GM21423 (cell line): ENCODE data around the gene HCRTR1.

Source experiments
- ATAC-seq: cut with Tn5 transposase; IDR thresholded peaks from one replicate; pipeline ENCODE4 v1.9.1; 2021; ENCODE audit warnings: mild to moderate bottlenecking, moderate library complexity; ENCODE audit not compliant: unreplicated experiment

HCRTR1 gene

GRCh38 chr1:31666263-31666963 is 48.9 kb downstream of the HCRTR1 start:
- ATAC-seq = no peak

DNA sequence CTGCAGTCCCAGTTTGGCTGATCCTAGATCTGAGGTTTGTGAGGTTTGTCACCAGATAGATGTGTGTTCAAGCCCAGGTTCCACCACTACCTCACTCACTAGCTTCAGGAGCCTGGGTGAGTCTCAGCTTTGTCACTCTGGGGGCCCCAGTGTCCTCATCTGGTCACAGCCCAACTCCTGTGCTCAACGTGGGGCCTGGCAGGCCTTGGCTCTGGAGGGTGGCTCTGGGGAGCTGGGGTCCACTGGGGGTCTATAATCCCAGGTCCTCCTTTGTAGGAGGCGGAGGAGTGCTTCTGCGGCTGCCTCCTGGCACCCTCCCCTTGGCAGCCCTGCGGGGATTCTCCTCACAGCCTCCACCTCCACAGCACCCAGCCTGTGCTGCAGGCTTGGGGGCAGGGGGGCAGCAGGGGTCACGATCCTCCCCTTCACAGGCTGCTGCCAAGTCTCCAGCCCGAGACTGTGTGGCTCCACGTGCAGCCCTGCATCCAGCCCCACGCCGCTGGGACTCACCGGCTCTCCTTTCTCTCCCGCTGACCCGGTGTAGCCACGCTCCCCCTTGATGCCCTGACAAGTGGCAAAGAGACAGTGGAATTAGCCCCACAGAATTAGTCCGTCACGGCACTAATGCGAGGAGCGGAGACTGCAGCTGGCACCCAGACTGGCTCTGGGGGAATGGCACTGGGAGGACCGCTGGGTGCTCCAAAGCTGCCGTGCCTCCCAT is 49.7 kb downstream of the HCRTR1 start:
- ATAC-seq = no peak

- ATAC-seq = no peak
These were observed 50.9 kb downstream of the HCRTR1 start for GRCh38 chr1:31668303-31668883.

- ATAC-seq = no peak
These were observed 51.9 kb downstream of the HCRTR1 start for GRCh38 chr1:31669433-31669785.

- ATAC-seq = no peak
These were observed 52.5 kb downstream of the HCRTR1 start for GRCh38 chr1:31669786-31670592.

GRCh38 chr1:31670593-31670964 is 53.1 kb downstream of the HCRTR1 start:
- ATAC-seq = no peak

DNA sequence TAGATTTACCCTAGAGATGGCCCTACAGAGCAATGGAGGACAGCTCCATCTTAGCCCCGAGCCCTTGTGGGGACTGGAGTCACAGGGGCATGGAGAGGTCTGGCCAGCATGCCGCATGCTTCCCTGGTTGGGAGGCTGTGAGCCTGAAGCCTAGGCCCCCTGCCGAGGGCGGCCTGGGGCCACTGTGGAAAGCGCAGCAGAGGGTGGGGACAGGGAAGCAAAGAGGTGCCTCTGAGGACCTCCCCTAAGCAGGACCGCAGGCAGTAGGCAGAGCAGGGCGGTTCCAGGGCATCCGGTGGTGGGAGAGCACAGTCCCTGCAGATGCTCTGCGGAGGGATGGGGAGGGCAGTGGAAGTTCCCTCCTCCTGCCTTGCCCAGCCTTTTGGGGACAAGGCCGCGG is 53.7 kb downstream of the HCRTR1 start:
- no peak for ATAC-seq

DNA sequence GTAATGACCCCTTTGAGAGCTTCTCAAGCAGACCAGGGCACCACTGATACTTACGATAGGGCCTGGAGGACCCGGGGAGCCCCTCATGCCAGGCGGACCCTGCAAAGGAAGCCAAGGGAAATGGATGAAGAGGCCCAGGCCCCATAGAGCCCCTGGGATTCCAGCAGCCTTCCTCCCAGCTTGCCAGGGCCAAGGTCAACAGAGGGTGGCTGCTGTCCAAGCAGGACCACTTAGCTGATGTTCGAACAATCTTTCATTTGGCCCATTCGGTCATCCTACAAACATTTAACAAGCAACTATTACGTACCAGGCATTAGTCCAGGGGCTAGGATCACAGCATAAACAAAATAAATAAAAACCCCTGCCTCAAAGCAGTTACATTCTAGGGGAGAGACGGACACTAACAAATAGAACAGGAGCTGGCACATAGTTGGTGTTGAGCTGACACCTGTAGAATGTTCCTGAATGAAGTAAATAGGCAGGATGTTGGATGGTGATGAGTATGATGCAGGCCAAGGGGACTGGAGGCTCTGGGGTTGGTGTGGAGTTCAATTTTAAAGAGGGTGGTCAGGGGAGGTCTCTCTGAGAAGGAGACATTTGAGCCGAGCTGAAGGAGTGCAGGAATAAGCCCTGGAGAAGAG is 54.2 kb downstream of the HCRTR1 start:
- no peak for ATAC-seq

DNA sequence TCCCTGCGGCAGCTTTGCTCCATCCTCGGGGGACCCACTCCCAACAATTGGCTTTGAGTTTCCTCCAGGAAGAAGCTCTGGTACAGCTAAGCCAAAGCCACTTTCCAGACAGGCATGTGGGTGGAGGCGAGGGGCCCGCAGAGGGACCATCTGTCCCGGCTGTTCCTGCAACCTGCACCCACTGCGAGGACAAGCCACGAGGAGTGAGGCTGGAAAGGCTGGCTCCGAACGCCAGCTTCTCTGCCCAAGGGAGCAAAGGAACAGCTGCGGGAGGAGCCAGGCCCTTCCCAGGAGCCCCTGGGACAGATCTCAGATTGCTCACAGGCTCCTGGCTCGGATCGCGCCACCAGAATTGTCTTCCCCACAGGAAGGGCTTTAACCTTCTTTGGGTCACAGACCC is 55.5 kb downstream of the HCRTR1 start:
- no peak for ATAC-seq

GRCh38 chr1:31673433-31673832 is 55.9 kb downstream of the HCRTR1 start:
- no peak for ATAC-seq

DNA sequence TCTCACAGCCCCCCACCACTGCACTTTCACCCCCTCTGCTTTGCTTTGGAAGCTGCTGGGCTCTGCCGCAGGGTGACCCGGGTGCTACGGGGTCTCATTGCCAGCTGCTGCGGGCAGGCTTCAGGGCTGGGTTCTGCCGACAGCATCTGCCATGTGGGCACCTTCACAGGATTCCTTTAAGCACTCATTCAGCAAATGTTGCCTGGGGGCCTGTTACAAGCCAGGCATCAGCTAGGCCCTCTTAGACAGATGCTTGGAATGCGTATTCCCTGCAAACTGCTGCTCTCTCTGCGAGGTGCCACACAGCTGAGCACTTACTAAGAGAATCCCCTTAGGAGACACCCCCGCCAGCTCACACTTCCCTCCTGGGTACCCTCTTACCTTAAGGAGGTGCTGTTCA is 57.1 kb downstream of the HCRTR1 start:
- no peak for ATAC-seq

- ATAC-seq = no peak
These were observed 57.7 kb downstream of the HCRTR1 start for GRCh38 chr1:31675161-31675560.

GRCh38 chr1:31675756-31676155 is 58.3 kb downstream of the HCRTR1 start:
- ATAC-seq = no peak
